ENCODE data around the gene DOCK2.

The DOCK2 gene

DNA sequence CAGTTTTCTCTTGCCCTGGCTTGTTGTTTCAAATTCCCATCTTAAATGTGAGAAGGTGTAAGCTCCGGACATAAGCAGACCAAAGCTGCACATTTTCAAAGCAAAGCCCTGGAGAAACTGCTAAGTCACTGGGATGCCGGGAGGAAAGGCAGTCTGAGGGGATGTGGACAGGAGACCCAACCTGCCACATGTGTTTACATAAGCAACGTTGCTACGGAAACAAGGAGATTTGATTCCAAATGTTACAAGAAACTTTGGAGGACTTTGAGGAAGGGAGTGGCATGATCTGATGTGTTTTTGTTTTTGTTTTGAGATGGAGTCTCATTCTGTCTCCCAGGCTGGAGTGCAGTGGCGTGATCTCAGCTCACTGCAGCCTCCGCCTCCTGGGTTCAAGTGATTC, 368.9 kb downstream of the DOCK2 start:
- TF ChIP-seq, protein P1, sequence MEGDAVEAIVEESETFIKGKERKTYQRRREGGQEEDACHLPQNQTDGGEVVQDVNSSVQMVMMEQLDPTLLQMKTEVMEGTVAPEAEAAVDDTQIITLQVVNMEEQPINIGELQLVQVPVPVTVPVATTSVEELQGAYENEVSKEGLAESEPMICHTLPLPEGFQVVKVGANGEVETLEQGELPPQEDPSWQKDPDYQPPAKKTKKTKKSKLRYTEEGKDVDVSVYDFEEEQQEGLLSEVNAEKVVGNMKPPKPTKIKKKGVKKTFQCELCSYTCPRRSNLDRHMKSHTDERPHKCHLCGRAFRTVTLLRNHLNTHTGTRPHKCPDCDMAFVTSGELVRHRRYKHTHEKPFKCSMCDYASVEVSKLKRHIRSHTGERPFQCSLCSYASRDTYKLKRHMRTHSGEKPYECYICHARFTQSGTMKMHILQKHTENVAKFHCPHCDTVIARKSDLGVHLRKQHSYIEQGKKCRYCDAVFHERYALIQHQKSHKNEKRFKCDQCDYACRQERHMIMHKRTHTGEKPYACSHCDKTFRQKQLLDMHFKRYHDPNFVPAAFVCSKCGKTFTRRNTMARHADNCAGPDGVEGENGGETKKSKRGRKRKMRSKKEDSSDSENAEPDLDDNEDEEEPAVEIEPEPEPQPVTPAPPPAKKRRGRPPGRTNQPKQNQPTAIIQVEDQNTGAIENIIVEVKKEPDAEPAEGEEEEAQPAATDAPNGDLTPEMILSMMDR (IDR thresholded peaks at IDR 0.05; ENCODE audit: low read depth, low read length) = no peak
- H3K4me3 ChIP-seq (ENCODE audit: low read depth, low read length) = no peak overlapping the region

GRCh38 chr5:170008376-170008775, 371.3 kb downstream of the DOCK2 start:
- no peak overlapping the region for H3K4me3 ChIP-seq (ENCODE audit: low read depth, low read length)
- TF ChIP-seq, protein P1 (IDR thresholded peaks at IDR 0.05; ENCODE audit: low read depth, low read length) = no peak

DNA sequence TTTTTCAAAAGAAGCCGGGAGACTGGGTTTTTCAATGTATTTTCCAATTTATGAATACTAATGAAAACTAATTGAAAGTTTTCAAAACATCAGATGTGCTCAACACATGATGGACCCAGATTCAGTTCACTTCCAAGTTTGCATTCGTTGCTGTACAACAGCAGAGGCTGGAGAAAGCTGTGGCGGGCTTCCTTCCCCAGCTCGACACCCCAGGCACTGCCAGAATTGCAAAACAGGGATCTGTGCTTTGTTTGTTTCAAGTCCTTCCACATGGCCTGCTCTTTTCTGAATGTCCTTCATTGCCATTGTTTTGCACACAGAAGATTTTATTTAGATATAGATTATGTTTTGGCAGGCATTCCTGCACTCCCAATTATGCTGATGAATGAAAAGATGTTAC, 373.5 kb downstream of the DOCK2 start:
- TF ChIP-seq, protein P1 (IDR thresholded peaks at IDR 0.05; ENCODE audit: low read depth, low read length) = no peak
- H3K4me3 ChIP-seq (ENCODE audit: low read depth, low read length) = no peak overlapping the region

DNA sequence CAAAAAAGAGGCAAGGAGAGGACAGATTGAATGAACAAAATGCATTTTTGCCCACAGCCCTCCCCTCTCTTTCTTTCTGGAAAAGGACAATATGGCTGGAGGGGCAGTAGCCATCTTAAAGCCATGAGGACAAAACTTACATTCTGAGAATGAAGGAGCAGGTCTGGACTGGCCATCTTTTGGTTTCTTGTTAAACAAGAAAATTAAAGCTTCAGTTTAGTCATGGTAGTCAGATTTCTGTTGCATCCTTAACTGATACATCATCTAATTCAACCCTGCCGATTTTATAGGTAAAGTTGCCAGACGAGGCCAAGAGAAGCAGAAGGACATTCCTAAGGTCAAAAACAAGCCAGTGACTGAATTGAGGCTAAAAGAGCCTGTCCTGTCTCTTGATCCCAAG, 374.7 kb downstream of the DOCK2 start:
- H3K4me3 ChIP-seq (ENCODE audit: low read depth, low read length) = no peak overlapping the region
- TF ChIP-seq, protein P1 (IDR thresholded peaks at IDR 0.05; ENCODE audit: low read depth, low read length) = no peak

GRCh38 chr5:170012622-170013021, 375.5 kb downstream of the DOCK2 start:
- no peak overlapping the region for H3K4me3 ChIP-seq (ENCODE audit: low read depth, low read length)
- TF ChIP-seq, protein P1 (IDR thresholded peaks at IDR 0.05; ENCODE audit: low read depth, low read length) = no peak

DNA sequence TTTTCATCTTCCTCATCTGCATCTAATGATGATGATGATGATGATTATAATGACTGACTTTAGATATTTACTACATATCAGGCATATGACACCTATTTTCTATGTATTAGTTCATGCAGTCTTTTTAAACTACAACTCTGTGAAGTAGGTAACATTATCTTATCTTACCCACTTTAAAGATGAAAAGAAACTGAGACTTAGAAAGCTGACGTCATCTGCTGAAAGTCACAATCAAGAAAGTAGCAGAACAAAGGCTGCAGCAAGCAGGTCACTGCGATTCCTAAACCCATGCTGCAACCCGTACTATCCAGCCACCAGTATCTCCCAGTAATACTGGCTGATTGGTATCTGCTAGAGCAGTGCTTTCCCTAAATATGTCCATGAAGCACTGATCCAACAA, 383.3 kb downstream of the DOCK2 start:
- H3K4me3 ChIP-seq (ENCODE audit: low read depth, low read length) = no peak overlapping the region
- TF ChIP-seq, protein P1 (IDR thresholded peaks at IDR 0.05; ENCODE audit: low read depth, low read length) = no peak

DNA sequence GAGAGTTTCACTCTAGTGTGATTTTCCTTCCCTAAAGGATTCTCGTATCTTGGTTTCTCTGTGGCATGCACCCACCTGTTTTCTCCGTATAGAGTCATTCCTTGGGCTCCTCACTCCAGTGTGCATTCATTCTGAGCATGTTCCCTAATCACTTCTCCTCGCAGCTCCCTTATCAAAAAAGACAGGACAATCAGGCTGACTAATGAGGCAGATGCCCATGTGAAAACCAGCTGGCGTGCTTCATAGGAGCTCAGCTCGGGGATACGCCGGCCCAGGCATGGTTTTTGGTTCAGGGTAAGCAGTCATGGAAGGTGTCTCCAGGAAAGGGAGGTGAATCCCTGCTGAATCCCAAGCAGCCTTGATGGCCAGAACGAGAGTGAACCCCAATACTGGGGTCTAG, 384.4 kb downstream of the DOCK2 start:
- H3K4me3 ChIP-seq (ENCODE audit: low read depth, low read length) = no peak overlapping the region
- TF ChIP-seq, protein P1 (IDR thresholded peaks at IDR 0.05; ENCODE audit: low read depth, low read length) = no peak
